Measurements from ENCODE around the gene MAP3K14. TPM values are rescaled to one million over a fixed set of nuclear protein-coding genes. Genes with fewer than 3 reads are reported as not detected.
"Not testable (repeated sequence)": the region's sequence is repeated elsewhere in the genome, so short reads cannot be mapped to it uniquely, and the experiment has no call there.

MAP3K14 gene
- total RNA-seq, 2 donors from 2014 or later, result 43.8 to 49.1 TPM

DNA sequence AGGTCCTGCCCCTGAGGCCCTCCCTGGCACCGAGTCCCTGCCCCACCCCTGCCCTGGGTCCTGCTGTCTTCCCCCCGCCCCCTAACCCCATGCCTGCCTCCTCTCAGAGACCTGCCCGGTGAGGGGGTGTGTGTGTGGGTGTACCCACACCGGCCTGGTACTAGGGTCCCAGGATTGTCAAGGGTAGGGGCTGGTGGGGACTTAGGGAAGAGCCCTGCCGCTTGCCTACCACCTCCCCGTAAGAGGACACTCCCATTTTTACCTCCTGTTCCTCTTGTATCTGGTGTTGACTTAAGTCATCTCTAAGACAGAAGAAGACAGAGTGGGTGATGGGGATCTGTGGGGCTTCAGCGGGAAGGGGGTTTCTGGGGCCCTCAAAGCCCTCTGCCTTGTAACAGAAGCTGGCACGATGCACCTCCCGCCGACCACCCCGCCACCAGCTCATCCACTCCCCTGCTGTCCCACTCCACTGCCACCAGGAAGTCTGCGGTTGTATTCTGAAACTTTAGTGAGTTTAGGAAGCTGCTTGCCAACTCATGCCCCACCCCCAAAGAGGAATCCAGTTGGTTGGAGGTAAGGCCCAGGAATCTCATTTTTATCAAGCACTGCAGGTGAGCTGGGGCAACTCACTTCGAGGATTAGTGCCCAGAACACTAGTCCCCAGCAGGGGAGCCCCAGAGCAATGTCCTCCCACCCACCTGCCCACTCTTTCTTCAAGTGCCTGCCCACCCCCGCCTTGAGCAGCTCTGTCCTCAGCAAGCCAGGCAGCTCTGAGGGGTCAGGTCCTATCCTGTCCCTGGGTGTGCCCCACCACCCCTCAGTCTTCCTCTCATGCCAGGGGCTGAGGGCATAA lies 60.5 kb downstream of the MAP3K14 start:
- H3K27ac Mint-ChIP-seq, result no peak overlapping the region
- H3K36me3 Mint-ChIP-seq (ENCODE audit: low read depth), result no peaks in the 10 kb centered on the region
- ATAC-seq, result peak; percentile 59
- H3K9me3 ChIP-seq (ENCODE audit: control insufficient read depth, low read length, poor library complexity, severe bottlenecking), result no peaks in the 10 kb centered on the region
- H3K4me3 Mint-ChIP-seq, result peak overlapping the region; percentile 55
- no peaks in the 10 kb centered on the region for H3K27me3 Mint-ChIP-seq
- peaks cover 50% of the 10 kb centered on the region for H3K4me1 Mint-ChIP-seq
- DNase-seq, result no peak

DNA sequence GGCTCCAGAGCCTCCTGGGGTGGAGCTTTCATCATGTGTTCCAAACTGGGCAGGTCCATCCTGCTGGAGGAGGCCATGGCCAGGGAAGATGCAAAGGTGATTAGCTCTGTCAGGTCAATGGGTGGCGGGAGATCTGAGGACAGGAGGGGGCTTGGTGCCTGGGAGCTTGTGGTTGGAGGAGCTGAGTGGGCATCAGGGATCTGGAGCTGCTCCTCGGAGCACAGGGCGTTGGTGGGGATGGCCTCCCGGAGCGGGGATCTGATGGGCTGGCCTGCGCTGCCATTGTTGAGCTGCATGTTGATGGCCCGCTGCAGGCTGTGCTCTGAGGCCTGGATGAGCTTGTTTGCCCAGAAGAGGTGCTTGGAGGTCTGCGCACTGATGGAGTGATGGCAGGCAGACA lies 61.5 kb downstream of the MAP3K14 start:
- no peak for ATAC-seq
- DNase-seq, result no peak
- H3K4me1 Mint-ChIP-seq, result peaks cover 45% of the 10 kb centered on the region
- H3K4me3 Mint-ChIP-seq, result peak overlapping the region; percentile 49
- H3K27ac Mint-ChIP-seq, result no peak overlapping the region
- H3K27me3 Mint-ChIP-seq, result no peaks in the 10 kb centered on the region
- H3K36me3 Mint-ChIP-seq (ENCODE audit: low read depth), result no peaks in the 10 kb centered on the region
- no peaks in the 10 kb centered on the region for H3K9me3 ChIP-seq (ENCODE audit: control insufficient read depth, low read length, poor library complexity, severe bottlenecking)

DNA sequence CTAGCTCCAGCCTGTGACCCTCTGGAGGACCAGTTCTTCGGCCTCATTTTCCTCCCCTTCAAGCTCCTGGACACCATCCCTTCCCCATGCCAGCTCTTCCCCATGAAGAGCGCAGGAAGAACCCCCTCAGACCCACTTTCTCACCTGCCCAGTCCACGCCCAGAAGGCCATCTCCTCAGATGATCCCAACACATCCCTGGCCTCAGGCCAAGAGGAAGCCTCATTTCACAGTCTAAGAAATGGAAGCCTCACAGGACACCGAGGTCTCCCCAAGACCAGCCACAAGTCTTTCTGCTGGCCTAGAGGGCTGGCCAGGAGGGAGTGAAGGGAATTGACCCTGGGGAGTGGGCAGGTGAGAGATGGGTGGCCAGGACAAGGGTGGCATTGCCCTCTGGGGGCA lies 62.9 kb downstream of the MAP3K14 start:
- no peak for ATAC-seq
- H3K27ac Mint-ChIP-seq, result peak overlapping the region; percentile 90
- peaks cover 46% of the 10 kb centered on the region for H3K4me1 Mint-ChIP-seq
- H3K27me3 Mint-ChIP-seq, result no peaks in the 10 kb centered on the region
- no peak overlapping the region for H3K4me3 Mint-ChIP-seq
- DNase-seq, result no peak
- no peaks in the 10 kb centered on the region for H3K36me3 Mint-ChIP-seq (ENCODE audit: low read depth)
- no peaks in the 10 kb centered on the region for H3K9me3 ChIP-seq (ENCODE audit: control insufficient read depth, low read length, poor library complexity, severe bottlenecking)

- H3K9me3 ChIP-seq (ENCODE audit: control insufficient read depth, low read length, poor library complexity, severe bottlenecking); DNase-seq; H3K27me3 Mint-ChIP-seq; H3K36me3 Mint-ChIP-seq (ENCODE audit: low read depth); H3K4me3 Mint-ChIP-seq; ATAC-seq: not testable (repeated sequence)
- Mint-ChIP-seq H3K4me1 (peaks cover 53% of the 10 kb centered on the region), H3K27ac (peak overlapping the region; percentile 90)
Measured at GRCh38 chr17:45253237-45253636, 63.6 kb downstream of the MAP3K14 start.

GRCh38 chr17:45251931-45252330 lies 64.9 kb downstream of the MAP3K14 start:
- no peak for ATAC-seq
- no peaks in the 10 kb centered on the region for H3K36me3 Mint-ChIP-seq (ENCODE audit: low read depth)
- no peak for DNase-seq
- peak overlapping the region; percentile 21 for H3K27ac Mint-ChIP-seq
- H3K4me1 Mint-ChIP-seq, result peaks cover 53% of the 10 kb centered on the region
- H3K4me3 Mint-ChIP-seq, result no peak overlapping the region
- H3K27me3 Mint-ChIP-seq, result no peaks in the 10 kb centered on the region
- no peaks in the 10 kb centered on the region for H3K9me3 ChIP-seq (ENCODE audit: control insufficient read depth, low read length, poor library complexity, severe bottlenecking)

GRCh38 chr17:45248132-45248957 lies 68.5 kb downstream of the MAP3K14 start:
- H3K4me3 Mint-ChIP-seq, result peak overlapping the region; percentile 91
- H3K9me3 ChIP-seq (ENCODE audit: control insufficient read depth, low read length, poor library complexity, severe bottlenecking), result no peaks in the 10 kb centered on the region
- H3K27ac Mint-ChIP-seq, result peak overlapping the region; percentile 98
- no peaks in the 10 kb centered on the region for H3K27me3 Mint-ChIP-seq
- ATAC-seq, result peak; percentile 80
- peak; percentile 73 to 80 (median 75) for DNase-seq
- H3K4me1 Mint-ChIP-seq, result peaks cover 40% of the 10 kb centered on the region
- H3K36me3 Mint-ChIP-seq (ENCODE audit: low read depth), result no peaks in the 10 kb centered on the region

- Mint-ChIP-seq H3K36me3 (ENCODE audit: low read depth) (no peaks in the 10 kb centered on the region), H3K27ac (peak overlapping the region; percentile 98), H3K27me3 (no peaks in the 10 kb centered on the region), H3K4me1 (peaks cover 38% of the 10 kb centered on the region), H3K4me3 (peak overlapping the region; percentile 91)
- no peaks in the 10 kb centered on the region for H3K9me3 ChIP-seq (ENCODE audit: control insufficient read depth, low read length, poor library complexity, severe bottlenecking)
- ATAC-seq (peak; percentile 86), DNase-seq (peak; percentile 90 to 98 (median 97))
Measured at GRCh38 chr17:45247429-45248131, 69.2 kb downstream of the MAP3K14 start.

DNA sequence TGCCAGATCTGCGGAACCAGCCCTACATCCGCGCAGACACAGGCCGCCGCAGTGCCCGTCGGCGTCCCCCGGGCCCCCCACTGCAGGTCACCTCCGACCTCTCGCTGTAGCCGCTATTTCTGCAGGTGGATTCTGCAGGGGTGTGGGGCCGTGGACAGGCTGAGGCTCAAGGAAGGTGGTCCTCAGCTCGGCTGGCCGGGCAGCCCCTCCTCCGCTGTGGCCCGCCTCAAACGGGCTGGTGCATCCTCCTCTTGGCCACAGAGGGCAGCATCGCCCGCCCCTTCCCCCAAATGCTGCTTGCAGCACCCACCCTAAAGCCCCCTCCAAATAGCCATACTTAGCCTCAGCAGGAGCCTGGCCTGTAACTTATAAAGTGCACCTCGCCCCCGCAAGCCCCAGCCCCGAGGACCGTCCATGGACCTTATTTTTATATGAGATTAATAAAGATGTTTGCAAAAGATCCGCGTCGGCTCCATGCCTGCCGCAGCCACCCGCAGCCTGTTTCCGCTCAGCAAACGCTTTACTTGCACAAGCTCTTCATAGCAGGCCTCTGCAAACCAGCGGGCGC lies 69.9 kb downstream of the MAP3K14 start:
- Mint-ChIP-seq H3K4me1 (peaks cover 40% of the 10 kb centered on the region), H3K36me3 (ENCODE audit: low read depth) (no peaks in the 10 kb centered on the region)
- DNase-seq, result no peak

DNA sequence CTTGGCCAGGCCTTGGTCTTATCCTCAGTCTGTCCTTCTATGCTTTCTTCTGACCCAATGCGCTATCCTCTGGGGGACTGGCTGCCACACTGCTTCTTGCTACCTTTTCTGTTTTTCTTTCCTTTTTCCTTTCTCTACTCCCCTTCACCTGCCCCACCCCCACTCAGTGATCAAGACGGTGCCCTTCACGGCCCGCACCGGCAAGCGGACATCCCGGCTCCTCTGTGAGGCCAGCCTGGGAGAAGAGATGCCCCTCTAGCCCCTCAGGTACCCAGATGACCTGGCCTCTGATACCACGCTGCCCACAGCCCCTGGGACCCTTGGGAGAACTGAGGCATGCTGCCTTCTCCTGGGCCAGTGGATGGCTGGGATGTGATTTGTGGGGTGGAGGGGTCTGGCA lies 70.5 kb downstream of the MAP3K14 start:
- H3K36me3 Mint-ChIP-seq (ENCODE audit: low read depth), result no peaks in the 10 kb centered on the region
- peaks cover 40% of the 10 kb centered on the region for H3K4me1 Mint-ChIP-seq
- H3K4me3 Mint-ChIP-seq, result peak overlapping the region; percentile 91
- no peak for ATAC-seq
- no peaks in the 10 kb centered on the region for H3K27me3 Mint-ChIP-seq
- peak overlapping the region; percentile 98 for H3K27ac Mint-ChIP-seq
- DNase-seq, result no peak
- no peaks in the 10 kb centered on the region for H3K9me3 ChIP-seq (ENCODE audit: control insufficient read depth, low read length, poor library complexity, severe bottlenecking)

More for the DNA sequence above, 69.9 kb downstream of the MAP3K14 start:
- peak; percentile 49 for ATAC-seq
- Mint-ChIP-seq H3K27ac (peak overlapping the region; percentile 98), H3K4me3 (peak overlapping the region; percentile 91), H3K27me3 (no peaks in the 10 kb centered on the region)
- H3K9me3 ChIP-seq (ENCODE audit: control insufficient read depth, low read length, poor library complexity, severe bottlenecking), result no peaks in the 10 kb centered on the region

GRCh38 chr17:45244725-45245656 lies 71.8 kb downstream of the MAP3K14 start:
- Mint-ChIP-seq H3K27me3 (no peaks in the 10 kb centered on the region), H3K4me1 (peaks cover 36% of the 10 kb centered on the region), H3K36me3 (ENCODE audit: low read depth) (peaks cover 2% of the 10 kb centered on the region), H3K27ac (peak overlapping the region; percentile 98), H3K4me3 (peak overlapping the region; percentile 72)
- DNase-seq (no peak), ATAC-seq (no peak)
- no peaks in the 10 kb centered on the region for H3K9me3 ChIP-seq (ENCODE audit: control insufficient read depth, low read length, poor library complexity, severe bottlenecking)

GRCh38 chr17:45243750-45244149 lies 73.1 kb downstream of the MAP3K14 start:
- peaks cover 3% of the 10 kb centered on the region for H3K36me3 Mint-ChIP-seq (ENCODE audit: low read depth)
- DNase-seq (no peak), ATAC-seq (no peak)
- peak overlapping the region; percentile 2 for H3K27ac Mint-ChIP-seq
- peaks cover 36% of the 10 kb centered on the region for H3K4me1 Mint-ChIP-seq
- no peaks in the 10 kb centered on the region for H3K27me3 Mint-ChIP-seq
- no peak overlapping the region for H3K4me3 Mint-ChIP-seq
- no peaks in the 10 kb centered on the region for H3K9me3 ChIP-seq (ENCODE audit: control insufficient read depth, low read length, poor library complexity, severe bottlenecking)

- H3K9me3 ChIP-seq (ENCODE audit: control insufficient read depth, low read length, poor library complexity, severe bottlenecking), result no peaks in the 10 kb centered on the region
- no peak for ATAC-seq
- DNase-seq, result no peak
- H3K27ac Mint-ChIP-seq, result no peak overlapping the region
- no peaks in the 10 kb centered on the region for H3K27me3 Mint-ChIP-seq
- H3K4me1 Mint-ChIP-seq, result peaks cover 35% of the 10 kb centered on the region
- no peak overlapping the region for H3K4me3 Mint-ChIP-seq
- H3K36me3 Mint-ChIP-seq (ENCODE audit: low read depth), result peaks cover 12% of the 10 kb centered on the region
Measured at GRCh38 chr17:45242029-45242414, 74.8 kb downstream of the MAP3K14 start.
